WTC11 (cell line): ENCODE data around the gene DSG4. TPM values are rescaled to one million over a fixed set of nuclear protein-coding genes. Genes with fewer than 3 reads are reported as not detected.
A peak's percentile ranks its signal among the peaks of the same experiment; 100 is the strongest.

Source experiments
- ATAC-seq: fragments of 200-7000 bp; cut with Tn5 transposase; 2 replicates; pipeline ENCODE4 v1.10.0; 2021; ENCODE audit warnings: mild to moderate bottlenecking, moderate library complexity
- CTCF ChIA-PET: fragments of 300-600 bp; sonication (Branson Sonifier 250); formaldehyde crosslinking; loops from one replicate; lab custom pipeline; 2021; ENCODE audit warnings: antibody characterized with exemption; lab: Charles Lee
- POLR2A ChIA-PET: fragments of 350-600 bp; sonication (Branson Sonifier 250); formaldehyde crosslinking; loops from one replicate; lab custom pipeline; 2021; ENCODE audit warnings: antibody characterized with exemption; lab: Charles Lee
- DNase-seq: peaks from one replicate; pipeline ENCODE4 v3.0.0; 2021; ENCODE audit warnings: low spot score
- H3K27ac Mint-ChIP-seq: 2 replicates; pipeline ENCODE4 v1.8.0; 2021; ENCODE audit warnings: mixed read lengths
- H3K27me3 Mint-ChIP-seq: 2 replicates; pipeline ENCODE4 v1.8.0; 2021; ENCODE audit warnings: low read depth, mild to moderate bottlenecking, moderate library complexity, mixed read lengths
- H3K36me3 Mint-ChIP-seq: 2 replicates; pipeline ENCODE4 v1.8.0; 2021; ENCODE audit warnings: mixed read lengths
- H3K4me1 Mint-ChIP-seq: 2 replicates; pipeline ENCODE4 v1.8.0; 2022; ENCODE audit warnings: mixed read lengths
- H3K4me3 Mint-ChIP-seq: 2 replicates; pipeline ENCODE4 v1.8.0; 2021; ENCODE audit warnings: mild to moderate bottlenecking, moderate library complexity, mixed read lengths
- H3K9me3 Mint-ChIP-seq: 2 replicates; pipeline ENCODE4 v1.8.0; 2021; ENCODE audit warnings: mixed read lengths
- AR ChIP-seq: fragments of 250-450 bp; sonication (Bioruptor Pico); IDR thresholded peaks from 2 replicates; pipeline ENCODE4 v1.9.0; 2021; ENCODE audit warnings: mild to moderate bottlenecking
- ATF1 ChIP-seq: sonication (generic); formaldehyde crosslinking; IDR thresholded peaks from 2 replicates; pipeline ENCODE4 v1.8.1; 2023; ENCODE audit warnings: mild to moderate bottlenecking, moderate library complexity, missing genetic modification reagents
- ATF3 ChIP-seq: sonication (generic); formaldehyde crosslinking; conservative IDR thresholded peaks from 2 replicates; pipeline ENCODE4 v1.8.1; 2022; ENCODE audit warnings: mild to moderate bottlenecking, missing genetic modification reagents
- CBFB ChIP-seq: sonication (generic); formaldehyde crosslinking; IDR thresholded peaks from 2 replicates; pipeline ENCODE4 v1.8.1; 2022; ENCODE audit warnings: mild to moderate bottlenecking, low read depth, missing genetic modification reagents
- CTCF ChIP-seq: fragments of 200-600 bp; IDR thresholded peaks from 2 replicates; pipeline ENCODE4 v1.8.0; 2022; ENCODE audit warnings: antibody characterized with exemption
- E2F1 ChIP-seq: sonication (generic); formaldehyde crosslinking; IDR thresholded peaks from 2 replicates; pipeline ENCODE4 v1.8.0; 2022; ENCODE audit warnings: mild to moderate bottlenecking, missing genetic modification reagents
- GTF2I ChIP-seq: fragments of 250-450 bp; sonication (Bioruptor Pico); conservative IDR thresholded peaks from 2 replicates; pipeline ENCODE4 v1.4.0; 2021; ENCODE audit warnings: mild to moderate bottlenecking
- NFE2L1 ChIP-seq: sonication (generic); formaldehyde crosslinking; IDR thresholded peaks from 2 replicates; pipeline ENCODE4 v1.8.1; 2023; ENCODE audit warnings: missing genetic modification reagents
- NR1H2 ChIP-seq: sonication (generic); formaldehyde crosslinking; IDR thresholded peaks from 2 replicates; pipeline ENCODE4 v1.9.0; 2021; ENCODE audit warnings: mild to moderate bottlenecking, moderate library complexity, missing genetic modification reagents
- NR2C2 ChIP-seq: sonication (generic); formaldehyde crosslinking; IDR thresholded peaks from 2 replicates; pipeline ENCODE4 v1.8.0; 2022; ENCODE audit warnings: mild to moderate bottlenecking, missing genetic modification reagents
- RELA ChIP-seq: sonication (generic); formaldehyde crosslinking; IDR thresholded peaks from 2 replicates; pipeline ENCODE4 v1.8.1; 2022; ENCODE audit warnings: missing genetic modification reagents, mild to moderate bottlenecking, borderline replicate concordance
- TEAD4 ChIP-seq: sonication (generic); formaldehyde crosslinking; IDR thresholded peaks from 2 replicates; pipeline ENCODE4 v1.8.0; 2022; ENCODE audit warnings: mild to moderate bottlenecking, missing genetic modification reagents
- TP53 ChIP-seq: sonication (generic); formaldehyde crosslinking; IDR thresholded peaks from 2 replicates; pipeline ENCODE4 v1.8.1; 2023; ENCODE audit warnings: mild to moderate bottlenecking, missing genetic modification reagents
- USF1 ChIP-seq: sonication (generic); formaldehyde crosslinking; IDR thresholded peaks from 2 replicates; pipeline ENCODE4 v1.8.0; 2022; ENCODE audit warnings: mild to moderate bottlenecking, missing genetic modification reagents
- USF2 ChIP-seq: sonication (generic); formaldehyde crosslinking; IDR thresholded peaks from 2 replicates; pipeline ENCODE4 v1.8.1; 2023; ENCODE audit warnings: mild to moderate bottlenecking, missing genetic modification reagents, moderate library complexity
- ZNF138 ChIP-seq: sonication (generic); formaldehyde crosslinking; conservative IDR thresholded peaks from 2 replicates; pipeline ENCODE4 v1.8.1; 2022; ENCODE audit warnings: mild to moderate bottlenecking, moderate library complexity, missing genetic modification reagents
- ZNF317 ChIP-seq: sonication (generic); formaldehyde crosslinking; IDR thresholded peaks from 2 replicates; pipeline ENCODE4 v1.8.1; 2023; ENCODE audit warnings: low read depth, mild to moderate bottlenecking, moderate library complexity, missing genetic modification reagents, borderline replicate concordance
- total RNA-seq: library from RNA; stranded (reverse); gene quantifications from 3 replicates; pipeline ENCODE4 v1.2.3, GENCODE V29; 2021

Gene DSG4
- total RNA-seq, 1 experiment from 2014 or later = not detected

GRCh38 chr18:31382107-31382506 lies 5.5 kb downstream of the DSG4 start (continued):
- no peak for TF ChIP-seq NR1H2 (CRISPR knock-in tag)

- Mint-ChIP-seq H3K9me3 (no peaks in the 10 kb centered on the region), H3K36me3 (no peaks in the 10 kb centered on the region), H3K27me3 (no peaks in the 10 kb centered on the region), H3K27ac (no peak overlapping the region), H3K4me1 (peaks cover 14% of the 10 kb centered on the region), H3K4me3 (no peak overlapping the region)
- DNase-seq (no peak), ATAC-seq (no peak)
- POLR2A ChIA-PET = no interaction called here
- TF ChIP-seq TEAD4 (CRISPR knock-in tag) = no peak
- CTCF ChIA-PET = no interaction called here
Observed at GRCh38 chr18:31386741-31387140, 10.2 kb downstream of the DSG4 start.

GRCh38 chr18:31393286-31393685 lies 16.7 kb downstream of the DSG4 start:
- no peak overlapping the region; the same call in 1 of the 2 replicates for H3K27ac Mint-ChIP-seq
- H3K4me3 Mint-ChIP-seq = no peak overlapping the region
- CTCF ChIA-PET = no interaction called here
- POLR2A ChIA-PET = no interaction called here
- TF ChIP-seq ATF1 (CRISPR knock-in tag) (no peak), ZNF138 (CRISPR knock-in tag) (no peak), NFE2L1 (CRISPR knock-in tag) (no peak), USF2 (CRISPR knock-in tag) (peak; percentile 74), GTF2I (no peak), NR2C2 (CRISPR knock-in tag) (no peak), TP53 (CRISPR knock-in tag) (no peak), TEAD4 (CRISPR knock-in tag) (no peak), E2F1 (no peak), USF1 (CRISPR knock-in tag) (peak; percentile 24; the same call in 1 of the 2 replicates), ZNF317 (no peak), ATF3 (no peak)
- ATAC-seq (peak; percentile 66), DNase-seq (no peak)
- peaks cover 11% of the 10 kb centered on the region for H3K4me1 Mint-ChIP-seq
- no peaks in the 10 kb centered on the region for H3K36me3 Mint-ChIP-seq
- no peaks in the 10 kb centered on the region for H3K9me3 Mint-ChIP-seq
- H3K27me3 Mint-ChIP-seq = no peaks in the 10 kb centered on the region

GRCh38 chr18:31396796-31397612 lies 20.4 kb downstream of the DSG4 start:
- H3K27ac Mint-ChIP-seq = no peak overlapping the region
- H3K4me3 Mint-ChIP-seq = no peak overlapping the region

More at GRCh38 chr18:31396796-31397612, 20.4 kb downstream of the DSG4 start:
- no peaks in the 10 kb centered on the region for H3K36me3 Mint-ChIP-seq
- TF ChIP-seq RELA (CRISPR knock-in tag) (no peak), CBFB (CRISPR knock-in tag) (no peak), CTCF (no peak), AR (CRISPR knock-in tag) (no peak)
- peaks cover 4% of the 10 kb centered on the region for H3K4me1 Mint-ChIP-seq
- H3K27me3 Mint-ChIP-seq = no peaks in the 10 kb centered on the region
- ChIA-PET CTCF (no interaction called here), POLR2A (interaction anchor here (0.6 kb wide), 1 partner anchor 559 kb away, joined by 3 read pairs; no protein-coding TSS in a partner anchor)
- H3K9me3 Mint-ChIP-seq = no peaks in the 10 kb centered on the region
- DNase-seq = no peak
- no peak for ATAC-seq
